Activated naive CD4-positive, alpha-beta T cell treated with anti-CD3 and anti-CD28 coated beads, Interleukin-2, amount 50 U/mL, for 24 hours (primary cell): ENCODE data around the gene RALBP1.
"Not testable (repeated sequence)": the region's sequence is repeated elsewhere in the genome, so short reads cannot be mapped to it uniquely, and the experiment has no call there.

ENCODE experiments used
- H3K27ac Mint-ChIP-seq: one replicate; pipeline ENCODE4 v1.8.0; 2021; ENCODE audit warnings: mild to moderate bottlenecking, mixed read lengths
- H3K27me3 Mint-ChIP-seq: one replicate; pipeline ENCODE4 v1.8.0; 2021; ENCODE audit warnings: mixed read lengths
- H3K36me3 Mint-ChIP-seq: one replicate; pipeline ENCODE4 v1.8.0; 2021; ENCODE audit warnings: mixed read lengths
- H3K4me1 Mint-ChIP-seq: one replicate; pipeline ENCODE4 v1.8.0; 2021; ENCODE audit warnings: mixed read lengths
- H3K4me3 Mint-ChIP-seq: one replicate; pipeline ENCODE4 v1.8.0; 2021; ENCODE audit warnings: mild to moderate bottlenecking, mixed read lengths
- H3K9me3 Mint-ChIP-seq: one replicate; pipeline ENCODE4 v1.8.0; 2021; ENCODE audit warnings: mixed read lengths

The RALBP1 gene

DNA sequence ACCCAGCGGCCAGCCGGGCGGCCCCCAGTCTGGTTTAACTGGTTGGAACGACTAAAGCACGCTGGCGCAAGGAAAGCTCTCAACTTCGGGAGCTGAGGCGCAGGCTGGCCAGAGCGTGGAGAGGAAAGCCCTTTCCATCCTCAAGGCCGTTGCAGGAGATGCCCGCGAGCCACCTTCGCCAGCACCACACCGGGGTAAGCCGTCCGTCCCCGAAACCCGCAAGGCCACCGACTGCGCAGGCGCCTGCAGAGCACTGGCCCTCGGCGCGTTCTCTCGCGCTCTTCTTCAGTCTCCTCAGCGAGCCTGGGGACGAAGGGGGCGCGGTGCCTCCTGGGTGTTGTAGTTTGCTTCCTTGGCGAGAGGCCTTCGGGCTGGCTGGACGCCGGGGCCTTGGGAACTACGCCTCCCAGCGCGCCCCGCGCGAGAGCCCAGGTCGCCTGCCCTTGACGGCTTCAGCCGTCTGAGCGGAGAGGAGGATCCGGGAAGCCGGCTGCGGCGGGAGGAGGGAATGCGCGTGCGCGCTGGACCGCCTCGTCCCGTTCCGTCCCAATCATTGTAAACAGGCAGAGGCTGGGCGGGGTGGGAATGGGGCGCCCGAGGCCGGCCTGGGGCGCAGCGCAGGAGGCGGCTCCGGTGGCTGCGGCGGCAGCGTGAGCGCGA is at the start of gene RALBP1:
RALBP1 (plus strand) TSS at position 531 of the 660 bp plus-strand sequence. CDS start 37,533 bp downstream, outside the sequence.
- peak within 1 kb of the TSS; percentile 98 for H3K4me3 Mint-ChIP-seq
- H3K27me3 Mint-ChIP-seq, result peaks cover 3% of the 10 kb centered on the region
- H3K36me3 Mint-ChIP-seq, result peaks cover 12% of the 10 kb centered on the region
- H3K27ac Mint-ChIP-seq, result peak within 1 kb of the TSS; percentile 95
- H3K4me1 Mint-ChIP-seq, result peaks cover 35% of the 10 kb centered on the region
- no peaks in the 10 kb centered on the region for H3K9me3 Mint-ChIP-seq

DNA sequence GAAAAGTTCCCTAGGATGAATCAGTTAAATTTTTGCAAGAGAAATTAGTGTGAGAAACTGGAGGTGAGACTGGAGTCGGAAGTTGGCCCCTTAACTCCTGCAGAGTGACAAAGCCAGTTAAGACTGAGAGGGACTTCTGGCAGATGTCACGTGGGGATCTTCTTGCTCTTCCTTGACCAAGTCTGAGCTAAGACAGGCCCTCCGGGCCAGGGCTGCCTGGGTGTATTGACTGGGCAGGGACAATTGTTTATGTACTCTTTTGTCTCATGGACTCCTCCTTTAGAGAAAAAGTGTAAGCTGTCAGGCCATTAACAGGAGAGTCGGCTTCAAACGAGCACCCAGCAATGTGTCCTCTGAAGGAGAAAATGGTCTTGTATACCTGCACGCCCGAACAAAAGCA is 48.6 kb upstream of the RALBP1 start:
- no peak overlapping the region for H3K4me3 Mint-ChIP-seq
- H3K27ac Mint-ChIP-seq, result no peak overlapping the region
- H3K36me3 Mint-ChIP-seq, result no peaks in the 10 kb centered on the region
- H3K27me3 Mint-ChIP-seq, result no peaks in the 10 kb centered on the region
- no peaks in the 10 kb centered on the region for H3K9me3 Mint-ChIP-seq
- H3K4me1 Mint-ChIP-seq, result no peaks in the 10 kb centered on the region

DNA sequence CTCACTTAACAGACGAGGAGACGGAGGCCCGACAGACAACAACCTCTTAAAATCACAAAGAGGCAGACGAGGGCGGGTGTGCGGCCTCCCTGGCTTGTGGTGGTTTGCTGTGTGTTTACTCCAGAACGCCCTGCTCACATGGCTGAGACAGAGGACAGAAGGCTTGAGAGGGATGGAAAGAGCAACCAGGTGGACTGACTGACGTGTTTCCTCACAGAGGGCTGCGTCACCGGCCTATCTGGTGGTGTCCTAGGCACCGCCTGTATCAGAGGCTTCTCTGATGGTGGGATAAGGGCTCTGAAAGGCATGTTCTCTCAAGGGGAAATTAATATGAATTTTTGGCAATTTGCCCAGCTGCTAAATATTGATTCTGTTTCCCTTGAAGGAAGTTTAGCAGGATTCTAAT is 47.0 kb upstream of the RALBP1 start:
- H3K36me3 Mint-ChIP-seq, result no peaks in the 10 kb centered on the region
- H3K9me3 Mint-ChIP-seq, result no peaks in the 10 kb centered on the region
- peaks cover 2% of the 10 kb centered on the region for H3K4me1 Mint-ChIP-seq
- H3K27ac Mint-ChIP-seq, result no peak overlapping the region
- no peaks in the 10 kb centered on the region for H3K27me3 Mint-ChIP-seq
- H3K4me3 Mint-ChIP-seq, result no peak overlapping the region

DNA sequence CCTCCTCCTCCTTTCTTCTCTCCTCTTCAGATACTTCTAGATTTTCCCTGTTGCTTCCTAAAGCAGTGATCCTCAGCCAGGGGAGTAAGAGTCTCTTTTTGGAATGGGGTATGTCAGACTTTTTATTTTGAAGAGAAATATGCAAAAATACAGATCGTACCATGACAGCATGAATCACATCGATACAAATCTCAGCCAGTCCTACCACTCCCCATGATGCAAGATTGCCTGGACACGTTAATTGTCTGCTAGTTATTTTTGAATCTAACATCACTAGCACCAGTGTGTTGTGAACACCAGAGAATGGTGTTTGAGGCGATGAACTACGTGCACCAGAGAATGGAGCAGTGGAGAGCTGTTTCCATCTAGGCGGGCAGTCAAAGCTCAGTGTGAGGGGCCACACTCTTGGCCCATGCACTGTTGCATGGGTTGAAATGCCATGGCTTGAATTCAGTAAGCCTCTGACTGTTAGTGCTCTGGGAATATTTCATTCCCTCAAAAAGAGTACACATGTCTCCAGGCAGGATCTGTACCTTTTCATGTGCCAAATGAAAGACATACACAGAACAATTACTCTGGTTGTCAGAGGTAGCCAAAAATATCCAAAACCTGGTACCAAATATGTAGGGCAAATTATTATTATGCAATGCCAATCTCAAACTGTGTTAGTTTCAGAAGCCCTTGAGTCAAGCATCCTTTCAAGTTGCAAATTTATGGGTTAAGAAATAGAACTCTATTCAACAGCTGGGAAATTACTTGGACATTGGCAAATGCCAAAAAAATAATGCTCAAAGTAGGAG is 46.3 kb upstream of the RALBP1 start:
- Mint-ChIP-seq H3K36me3 (no peaks in the 10 kb centered on the region), H3K27ac (no peak overlapping the region), H3K9me3 (no peaks in the 10 kb centered on the region), H3K27me3 (no peaks in the 10 kb centered on the region), H3K4me1 (peaks cover 7% of the 10 kb centered on the region), H3K4me3 (no peak overlapping the region)

DNA sequence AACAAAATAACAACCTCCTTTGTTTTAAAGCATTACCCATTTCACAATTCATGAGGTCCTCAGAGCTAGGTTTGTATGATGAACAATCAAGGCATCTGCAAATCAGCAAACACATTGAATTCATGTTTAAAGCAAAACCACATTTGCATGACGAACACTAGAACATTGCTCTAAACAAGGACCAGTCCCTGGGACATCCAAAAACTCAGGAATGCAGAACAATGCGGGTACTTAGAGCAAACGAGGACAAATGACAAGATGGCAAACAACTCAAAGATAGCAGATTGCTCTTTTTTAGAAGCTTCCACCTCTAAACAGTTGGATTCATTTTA is 45.7 kb upstream of the RALBP1 start:
- Mint-ChIP-seq H3K4me1 (peaks cover 7% of the 10 kb centered on the region), H3K27ac (no peak overlapping the region), H3K36me3 (no peaks in the 10 kb centered on the region), H3K9me3 (no peaks in the 10 kb centered on the region), H3K27me3 (no peaks in the 10 kb centered on the region), H3K4me3 (no peak overlapping the region)

DNA sequence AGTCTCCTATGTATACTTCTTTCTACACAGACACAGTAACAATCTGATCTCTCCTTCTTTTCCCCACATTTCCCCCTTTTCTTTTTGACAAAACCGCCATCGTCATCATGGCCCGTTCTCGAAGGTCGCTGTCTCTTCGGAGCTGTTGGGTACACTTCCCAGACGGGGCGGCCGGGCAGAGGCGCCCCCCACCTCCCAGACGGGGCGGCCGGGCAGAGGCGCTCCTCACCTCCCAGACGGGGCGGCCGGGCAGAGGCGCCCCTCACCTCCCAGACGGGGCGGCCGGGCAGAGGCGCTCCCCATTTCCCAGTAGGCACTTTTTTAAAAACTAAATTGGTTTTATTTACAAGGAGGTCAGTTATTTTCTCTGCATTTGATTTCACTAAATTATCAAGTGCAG is 45.0 kb upstream of the RALBP1 start:
- H3K4me1 Mint-ChIP-seq, H3K27ac Mint-ChIP-seq, H3K4me3 Mint-ChIP-seq, H3K9me3 Mint-ChIP-seq, H3K27me3 Mint-ChIP-seq, H3K36me3 Mint-ChIP-seq: not testable (repeated sequence)

DNA sequence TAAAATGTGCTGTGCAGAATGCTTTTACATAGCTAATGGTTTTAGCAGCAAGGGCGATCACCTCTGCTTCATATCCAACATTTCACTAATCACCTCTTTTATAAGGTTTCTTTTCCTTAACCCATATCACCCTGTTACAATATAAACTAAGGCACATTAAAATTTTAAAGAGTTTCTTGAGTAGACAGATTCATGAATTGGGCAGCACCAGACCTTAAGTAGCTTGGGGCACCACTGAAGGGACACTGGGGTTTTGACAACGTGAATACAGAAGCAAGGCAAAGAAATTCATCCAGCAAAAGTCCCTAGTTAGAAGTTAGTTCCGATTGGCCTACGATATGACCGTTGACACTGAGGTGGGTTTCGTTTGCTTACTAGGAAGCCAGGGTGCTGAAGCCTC is 44.0 kb upstream of the RALBP1 start:
- no peaks in the 10 kb centered on the region for H3K27me3 Mint-ChIP-seq
- H3K4me3 Mint-ChIP-seq, result no peak overlapping the region
- H3K36me3 Mint-ChIP-seq, result no peaks in the 10 kb centered on the region
- no peak overlapping the region for H3K27ac Mint-ChIP-seq
- peaks cover 7% of the 10 kb centered on the region for H3K4me1 Mint-ChIP-seq
- H3K9me3 Mint-ChIP-seq, result no peaks in the 10 kb centered on the region

DNA sequence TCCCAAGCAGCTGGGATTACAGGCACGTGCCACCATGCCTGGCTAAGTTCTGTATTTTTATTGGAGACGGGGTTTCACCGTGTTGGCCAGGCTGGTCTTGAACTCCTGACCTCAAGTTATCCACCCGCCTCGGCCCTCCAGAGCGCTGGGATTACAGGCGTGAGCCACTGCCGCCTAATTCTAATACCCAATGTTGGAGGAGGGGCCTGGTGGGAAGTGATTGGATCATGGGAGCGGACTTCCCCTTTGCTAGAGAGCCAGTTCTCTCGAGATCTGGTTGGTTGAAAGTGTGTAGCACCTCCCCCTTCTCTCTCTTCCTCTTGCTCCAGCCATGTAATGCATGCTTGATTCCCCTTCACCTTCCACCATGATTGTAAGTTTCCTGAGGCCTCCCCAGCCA is 42.2 kb upstream of the RALBP1 start:
- H3K36me3 Mint-ChIP-seq, H3K27me3 Mint-ChIP-seq, H3K4me1 Mint-ChIP-seq, H3K4me3 Mint-ChIP-seq, H3K27ac Mint-ChIP-seq, H3K9me3 Mint-ChIP-seq: not testable (repeated sequence)

DNA sequence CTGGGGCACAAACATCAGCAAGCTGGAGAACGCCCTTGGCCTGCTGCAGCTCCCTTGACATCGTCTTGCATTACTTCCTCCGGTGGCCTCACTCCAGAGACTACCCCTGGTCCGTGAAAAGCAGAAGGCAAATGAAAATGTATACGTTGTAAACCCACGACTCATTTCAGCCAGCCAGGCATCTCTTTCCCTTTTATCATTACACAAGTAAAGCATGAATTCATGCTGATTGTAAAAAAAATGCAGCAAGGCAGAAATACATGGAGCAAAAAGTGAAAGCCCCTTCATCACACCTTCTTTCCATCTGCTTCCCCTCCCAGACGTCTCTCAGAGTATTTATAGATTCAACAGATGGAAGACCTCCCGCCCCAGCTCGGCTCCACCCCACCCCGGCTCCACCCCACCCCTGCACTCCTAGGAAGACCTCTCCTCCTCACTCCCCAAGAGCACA is 41.6 kb upstream of the RALBP1 start:
- no peak overlapping the region for H3K4me3 Mint-ChIP-seq

DNA sequence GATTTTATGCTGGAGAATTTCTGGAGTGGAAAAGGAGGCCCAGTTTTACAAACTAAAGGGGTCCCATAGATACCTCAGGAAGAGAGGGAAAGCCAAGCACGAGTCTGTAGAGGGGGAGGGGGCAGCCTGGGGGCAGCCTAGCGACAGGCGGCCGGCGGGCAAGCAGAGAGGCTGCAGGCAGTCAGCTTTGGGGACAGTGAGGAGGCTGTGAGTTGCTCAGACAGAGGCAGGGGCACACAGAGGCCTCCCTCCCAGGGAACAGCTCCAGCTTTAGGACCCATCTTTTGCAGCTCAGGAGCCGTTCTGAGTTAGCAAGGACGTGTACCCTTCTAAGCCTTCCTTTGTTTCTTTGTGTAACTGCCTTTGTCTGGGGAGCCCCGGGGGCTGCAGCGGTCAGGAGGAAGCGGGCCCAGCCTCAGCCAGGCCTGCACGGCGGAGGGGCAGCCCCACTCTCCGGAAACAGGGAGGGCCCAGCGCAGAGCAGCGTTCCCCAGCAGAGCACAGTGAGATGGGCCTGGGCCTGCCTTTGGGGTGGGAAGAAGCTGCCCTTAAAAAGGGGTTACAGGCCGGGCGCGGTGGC is 41.1 kb upstream of the RALBP1 start:
- no peaks in the 10 kb centered on the region for H3K27me3 Mint-ChIP-seq
- H3K9me3 Mint-ChIP-seq, result no peaks in the 10 kb centered on the region
- H3K27ac Mint-ChIP-seq, result no peak overlapping the region
- H3K36me3 Mint-ChIP-seq, result no peaks in the 10 kb centered on the region
- H3K4me1 Mint-ChIP-seq, result peaks cover 7% of the 10 kb centered on the region
- H3K4me3 Mint-ChIP-seq, result no peak overlapping the region

More for the DNA sequence above, 41.6 kb upstream of the RALBP1 start:
- no peak overlapping the region for H3K27ac Mint-ChIP-seq
- peaks cover 7% of the 10 kb centered on the region for H3K4me1 Mint-ChIP-seq
- H3K36me3 Mint-ChIP-seq, result no peaks in the 10 kb centered on the region
- H3K27me3 Mint-ChIP-seq, result no peaks in the 10 kb centered on the region
- H3K9me3 Mint-ChIP-seq, result no peaks in the 10 kb centered on the region

DNA sequence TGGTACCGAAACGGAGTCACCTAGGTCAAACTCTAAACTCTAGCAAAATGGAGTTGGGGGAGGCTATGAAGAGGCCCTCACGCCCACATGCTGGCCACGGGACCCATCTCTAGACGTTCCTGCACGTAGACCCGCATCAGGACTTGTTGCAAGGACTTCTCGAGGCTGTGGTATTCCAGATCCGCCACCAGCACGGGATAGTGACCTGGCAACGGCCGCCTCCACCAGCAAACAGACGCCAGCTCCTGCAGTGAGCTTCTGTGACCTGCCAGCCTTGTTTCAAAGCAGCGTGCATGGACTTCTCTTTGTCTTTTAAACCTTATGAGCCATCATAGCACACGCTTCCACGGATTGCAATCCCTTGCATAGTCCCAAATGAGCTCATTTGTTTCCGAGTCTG is 40.3 kb upstream of the RALBP1 start:
- peaks cover 7% of the 10 kb centered on the region for H3K4me1 Mint-ChIP-seq
- H3K9me3 Mint-ChIP-seq, result no peaks in the 10 kb centered on the region
- no peaks in the 10 kb centered on the region for H3K27me3 Mint-ChIP-seq
- no peak overlapping the region for H3K27ac Mint-ChIP-seq
- no peaks in the 10 kb centered on the region for H3K36me3 Mint-ChIP-seq
- H3K4me3 Mint-ChIP-seq, result no peak overlapping the region

DNA sequence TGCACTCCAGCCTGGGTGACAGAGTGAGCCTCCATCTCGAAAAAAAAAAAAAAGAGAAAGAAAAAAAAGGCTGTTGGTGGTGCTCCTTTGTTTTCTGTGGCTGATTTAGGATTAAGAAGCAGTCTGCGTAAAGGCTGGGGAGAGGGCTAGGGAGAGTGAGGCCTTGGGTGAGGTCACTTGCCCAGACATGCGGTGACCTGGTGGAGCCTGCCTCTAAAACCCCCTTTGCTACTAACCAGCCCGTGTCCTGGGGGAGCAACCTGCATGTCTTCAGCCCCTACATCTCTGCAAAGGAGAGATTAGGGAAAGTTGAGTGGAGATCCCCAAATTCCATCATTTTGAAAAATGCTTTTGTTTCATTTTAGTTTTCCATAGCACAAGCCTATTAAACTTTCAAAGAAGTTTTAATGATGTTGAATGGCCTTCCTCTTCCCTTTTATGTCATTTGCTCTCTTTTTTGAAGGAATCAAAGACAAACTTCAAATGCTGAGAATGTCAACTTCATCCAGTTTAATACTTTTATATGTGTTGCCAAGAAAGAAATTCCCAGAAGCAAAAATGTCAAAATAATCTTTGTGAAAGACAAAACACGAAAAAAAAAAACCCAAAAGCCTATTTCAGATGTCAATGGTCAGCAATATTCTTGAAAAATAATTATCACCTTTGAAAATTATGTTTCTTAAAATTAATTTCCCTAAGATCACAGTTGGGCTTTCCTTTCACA is 38.9 kb upstream of the RALBP1 start:
- Mint-ChIP-seq H3K9me3 (no peaks in the 10 kb centered on the region), H3K27me3 (no peaks in the 10 kb centered on the region), H3K27ac (no peak overlapping the region), H3K4me1 (peaks cover 7% of the 10 kb centered on the region), H3K36me3 (no peaks in the 10 kb centered on the region), H3K4me3 (no peak overlapping the region)

DNA sequence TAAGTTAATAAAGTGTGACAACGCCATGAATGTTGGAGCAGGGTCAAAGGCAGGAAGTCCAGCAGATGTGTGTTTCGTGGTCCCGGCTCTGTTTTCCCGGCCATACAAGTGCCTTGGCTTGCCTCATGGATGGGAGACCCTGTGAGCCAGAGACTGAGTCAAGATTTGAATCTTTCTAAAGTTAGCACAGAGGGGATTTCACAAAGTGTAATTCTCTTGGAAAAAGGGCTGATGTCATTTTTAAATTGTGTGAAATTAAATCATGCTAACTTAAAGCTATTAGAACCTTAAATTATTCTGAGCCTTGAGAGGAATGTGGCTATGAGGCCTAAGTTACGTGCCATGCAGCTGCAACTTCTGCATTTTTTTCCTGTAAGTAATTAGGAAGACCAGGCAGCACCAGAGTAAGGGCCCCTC is 38.3 kb upstream of the RALBP1 start:
- Mint-ChIP-seq H3K4me3 (no peak overlapping the region), H3K9me3 (no peaks in the 10 kb centered on the region), H3K27me3 (no peaks in the 10 kb centered on the region), H3K36me3 (no peaks in the 10 kb centered on the region), H3K27ac (no peak overlapping the region), H3K4me1 (peaks cover 7% of the 10 kb centered on the region)

DNA sequence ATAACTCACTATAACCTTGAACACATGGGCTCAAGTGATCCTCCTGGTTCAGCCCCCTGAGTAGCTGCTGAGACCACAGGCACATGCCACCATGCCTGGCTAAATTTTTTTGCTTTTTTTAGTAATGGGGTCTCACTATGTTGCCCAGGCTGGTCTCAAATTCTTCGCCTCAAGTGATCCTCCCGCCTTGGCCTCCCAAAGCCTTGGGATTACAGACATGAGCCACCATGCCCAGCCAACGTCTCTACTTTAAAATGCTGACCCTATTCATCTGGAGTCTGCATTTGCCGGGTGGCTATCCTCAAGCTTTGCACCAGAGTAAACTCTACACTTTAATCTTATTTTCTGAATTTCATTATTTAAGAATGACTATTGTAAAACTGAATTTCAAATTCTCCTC is 37.6 kb upstream of the RALBP1 start:
- Mint-ChIP-seq H3K36me3 (no peaks in the 10 kb centered on the region), H3K27me3 (no peaks in the 10 kb centered on the region), H3K4me3 (no peak overlapping the region), H3K27ac (no peak overlapping the region), H3K9me3 (no peaks in the 10 kb centered on the region), H3K4me1 (peaks cover 7% of the 10 kb centered on the region)

DNA sequence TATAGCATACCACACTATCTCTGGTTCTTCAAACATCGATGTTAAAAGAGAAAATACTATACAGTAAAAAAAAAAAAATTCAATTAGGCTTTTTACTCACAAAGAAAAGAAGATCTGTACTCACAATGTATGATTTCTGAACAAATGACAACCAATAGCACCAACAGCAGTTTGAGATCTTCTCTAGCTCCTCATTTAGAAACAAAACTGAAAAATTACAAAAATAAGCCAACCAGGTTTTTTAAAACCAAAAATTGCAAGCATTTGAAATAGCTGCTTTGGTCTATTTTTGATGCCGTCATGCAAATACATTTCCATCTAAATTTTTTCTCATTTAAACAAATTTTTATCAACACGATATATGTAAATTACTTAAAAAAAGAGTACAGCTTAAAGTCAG is 34.3 kb upstream of the RALBP1 start:
- no peaks in the 10 kb centered on the region for H3K36me3 Mint-ChIP-seq
- no peaks in the 10 kb centered on the region for H3K9me3 Mint-ChIP-seq
- H3K4me3 Mint-ChIP-seq, result no peak overlapping the region
- no peaks in the 10 kb centered on the region for H3K27me3 Mint-ChIP-seq
- H3K27ac Mint-ChIP-seq, result no peak overlapping the region
- no peaks in the 10 kb centered on the region for H3K4me1 Mint-ChIP-seq

DNA sequence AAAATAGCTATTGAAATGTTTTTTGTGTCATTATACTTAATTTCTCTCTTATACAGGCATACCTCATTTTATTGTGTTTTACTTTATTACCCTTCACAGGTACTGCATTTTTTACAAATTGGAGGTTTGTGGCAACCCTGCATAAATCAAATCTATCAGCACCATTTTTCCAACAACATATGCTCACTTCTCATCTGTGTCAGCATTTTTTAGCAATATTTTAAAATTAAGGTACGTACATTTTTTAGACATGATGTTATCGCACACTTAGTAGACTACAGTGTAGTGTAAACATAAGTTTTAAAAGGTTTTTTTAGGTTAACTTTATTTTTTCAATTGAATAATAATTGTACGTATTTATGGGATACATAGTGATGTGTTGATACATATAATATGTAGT is 30.8 kb upstream of the RALBP1 start:
- Mint-ChIP-seq H3K4me1 (no peaks in the 10 kb centered on the region), H3K36me3 (no peaks in the 10 kb centered on the region), H3K27ac (no peak overlapping the region), H3K4me3 (no peak overlapping the region), H3K9me3 (no peaks in the 10 kb centered on the region), H3K27me3 (no peaks in the 10 kb centered on the region)
